Measurements from ENCODE around the gene C11orf91. TPM values are rescaled to one million over a fixed set of nuclear protein-coding genes. Genes with fewer than 3 reads are reported as not detected.
A peak's percentile ranks its signal among the peaks of the same experiment; 100 is the strongest.

The C11orf91 gene
- total RNA-seq, 1 experiment from 2014 or later: 2.9 TPM

DNA sequence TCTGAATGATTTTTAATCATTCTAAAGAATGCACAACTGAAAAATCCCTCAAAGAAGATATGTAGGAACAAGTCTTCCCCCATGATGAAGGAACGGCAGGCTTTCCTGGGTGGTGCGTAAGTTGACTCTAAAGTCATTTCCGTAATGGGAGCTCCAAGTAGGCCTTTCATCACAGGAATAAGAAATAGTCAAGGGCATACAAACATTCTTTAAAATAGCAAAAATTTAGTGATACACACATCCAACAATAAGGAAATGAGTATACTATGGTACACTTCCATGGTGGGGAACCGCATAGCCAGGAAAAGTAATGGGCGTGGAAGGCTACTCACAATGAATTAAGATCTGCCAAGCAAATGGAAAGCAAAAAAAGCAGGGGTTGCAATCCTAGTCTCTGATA is 24.9 kb upstream of the C11orf91 start:
- peaks cover 68% of the 10 kb centered on the region for H3K4me1 Mint-ChIP-seq (ENCODE audit: insufficient read depth, unreplicated experiment)
- peak overlapping the region; percentile 22 for H3K4me3 Mint-ChIP-seq (ENCODE audit: unreplicated experiment)
- POLR2A ChIA-PET: interaction anchor here (0.8 to 16.2 kb wide), 3 partner anchors 12 to 34 kb away, joined by 4 to 409 read pairs (median 5); partner anchors contain the start of gene CD59

DNA sequence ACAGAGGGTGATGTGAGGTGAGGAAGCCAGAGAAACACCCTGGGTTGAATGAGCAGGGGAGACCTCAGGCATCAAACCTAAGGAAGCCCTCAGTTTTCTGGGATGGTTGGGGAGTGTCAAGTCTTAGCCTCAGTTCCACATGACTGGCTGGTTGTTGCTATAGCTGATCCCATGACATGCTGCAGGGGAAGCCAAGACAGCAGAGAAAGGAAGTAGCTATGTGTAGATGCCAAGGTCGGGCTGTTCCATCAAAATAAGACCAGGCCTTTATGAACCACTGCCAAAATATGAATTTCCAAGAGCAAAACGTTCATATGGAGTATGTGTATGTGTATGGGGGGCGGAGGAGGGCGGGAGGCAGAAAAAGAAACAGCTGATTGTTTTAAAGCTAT is 24.0 kb upstream of the C11orf91 start:
- intact Hi-C loops (cut with micrococcal nuclease): no loop called here
- Mint-ChIP-seq H3K4me1 (ENCODE audit: insufficient read depth, unreplicated experiment) (peaks cover 72% of the 10 kb centered on the region), H3K27ac (ENCODE audit: low read depth, unreplicated experiment) (peak overlapping the region; percentile 93), H3K36me3 (ENCODE audit: insufficient read depth, unreplicated experiment) (peaks cover 74% of the 10 kb centered on the region), H3K9me3 (ENCODE audit: unreplicated experiment) (no peaks in the 10 kb centered on the region), H3K27me3 (ENCODE audit: insufficient read depth, unreplicated experiment) (no peaks in the 10 kb centered on the region), H3K4me3 (ENCODE audit: unreplicated experiment) (peak overlapping the region; percentile 63)
- ChIA-PET POLR2A (interaction anchor here (0.6 to 16.2 kb wide), 6 partner anchors 10 to 90 kb away, joined by 3 to 409 read pairs (median 8); partner anchors contain the start of gene CD59), CTCF (interaction anchor here (1.0 to 1.8 kb wide), 4 partner anchors 9 to 19 kb away, joined by 3 to 10 read pairs (median 8); no protein-coding TSS in a partner anchor)
- DNase-seq (ENCODE audit: unreplicated experiment): peak; percentile 55
- TF ChIP-seq, protein P1, sequence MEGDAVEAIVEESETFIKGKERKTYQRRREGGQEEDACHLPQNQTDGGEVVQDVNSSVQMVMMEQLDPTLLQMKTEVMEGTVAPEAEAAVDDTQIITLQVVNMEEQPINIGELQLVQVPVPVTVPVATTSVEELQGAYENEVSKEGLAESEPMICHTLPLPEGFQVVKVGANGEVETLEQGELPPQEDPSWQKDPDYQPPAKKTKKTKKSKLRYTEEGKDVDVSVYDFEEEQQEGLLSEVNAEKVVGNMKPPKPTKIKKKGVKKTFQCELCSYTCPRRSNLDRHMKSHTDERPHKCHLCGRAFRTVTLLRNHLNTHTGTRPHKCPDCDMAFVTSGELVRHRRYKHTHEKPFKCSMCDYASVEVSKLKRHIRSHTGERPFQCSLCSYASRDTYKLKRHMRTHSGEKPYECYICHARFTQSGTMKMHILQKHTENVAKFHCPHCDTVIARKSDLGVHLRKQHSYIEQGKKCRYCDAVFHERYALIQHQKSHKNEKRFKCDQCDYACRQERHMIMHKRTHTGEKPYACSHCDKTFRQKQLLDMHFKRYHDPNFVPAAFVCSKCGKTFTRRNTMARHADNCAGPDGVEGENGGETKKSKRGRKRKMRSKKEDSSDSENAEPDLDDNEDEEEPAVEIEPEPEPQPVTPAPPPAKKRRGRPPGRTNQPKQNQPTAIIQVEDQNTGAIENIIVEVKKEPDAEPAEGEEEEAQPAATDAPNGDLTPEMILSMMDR (IDR thresholded peaks at IDR 0.05; ENCODE audit: unreplicated experiment): no peak
- no TSS peak for BruUV-seq (replicated peaks)

More for the DNA sequence above, 24.9 kb upstream of the C11orf91 start:
- peaks cover 72% of the 10 kb centered on the region for H3K36me3 Mint-ChIP-seq (ENCODE audit: insufficient read depth, unreplicated experiment)
- H3K27ac Mint-ChIP-seq (ENCODE audit: low read depth, unreplicated experiment): peak overlapping the region; percentile 93
- H3K9me3 Mint-ChIP-seq (ENCODE audit: unreplicated experiment): no peaks in the 10 kb centered on the region
- no peak for DNase-seq (ENCODE audit: unreplicated experiment)
- CTCF ChIA-PET: interaction anchor here (1.4 to 1.8 kb wide), 2 partner anchors 10 kb away, joined by 3 to 10 read pairs; no protein-coding TSS in a partner anchor
- intact Hi-C loops (cut with micrococcal nuclease): no loop called here
- no peaks in the 10 kb centered on the region for H3K27me3 Mint-ChIP-seq (ENCODE audit: insufficient read depth, unreplicated experiment)
- BruUV-seq (replicated peaks): no TSS peak
- TF ChIP-seq, protein P1 (IDR thresholded peaks at IDR 0.05; ENCODE audit: unreplicated experiment): no peak

DNA sequence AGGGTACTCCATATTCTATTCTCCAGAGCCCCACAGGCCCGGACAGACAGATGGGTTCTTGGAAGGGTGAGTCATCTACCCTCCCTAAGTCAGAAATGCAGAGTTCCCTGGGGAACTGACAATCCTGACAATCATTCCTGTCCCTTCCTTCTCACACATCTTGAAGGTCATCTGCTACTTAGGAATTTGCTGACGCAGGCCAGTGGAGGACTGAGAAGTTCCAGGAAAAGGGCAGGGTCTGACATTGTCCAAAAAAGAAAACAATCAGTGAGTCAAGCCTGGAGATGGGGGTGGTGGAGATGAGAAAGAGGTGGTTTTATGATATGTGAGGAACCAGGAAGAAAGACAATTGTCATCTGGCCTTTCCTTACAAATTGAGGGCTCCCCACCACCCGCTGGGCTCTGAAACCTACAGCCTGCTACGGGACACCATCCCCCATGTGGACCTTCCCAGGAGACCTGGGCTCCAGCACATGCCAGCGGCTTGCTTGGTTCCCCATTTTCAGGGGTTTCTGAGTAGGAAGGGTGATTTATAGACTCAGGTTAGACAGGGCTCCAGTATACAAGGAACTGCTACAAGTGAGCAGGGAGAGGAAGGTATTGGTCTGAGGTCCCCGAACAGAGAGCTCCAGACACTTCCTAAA is 22.7 kb upstream of the C11orf91 start:
- H3K9me3 Mint-ChIP-seq (ENCODE audit: unreplicated experiment): no peaks in the 10 kb centered on the region
- ChIA-PET CTCF (interaction anchor here (0.8 to 1.8 kb wide), 6 partner anchors 8 to 661 kb away, joined by 3 to 10 read pairs (median 3); partner anchors contain the start of gene CD59), POLR2A (interaction anchor here (0.9 to 16.2 kb wide), 8 partner anchors 8 to 33 kb away, joined by 3 to 409 read pairs (median 6); partner anchors contain the start of gene CD59)
- peak overlapping the region; percentile 63 for H3K4me3 Mint-ChIP-seq (ENCODE audit: unreplicated experiment)
- peak; percentile 99 for DNase-seq (ENCODE audit: unreplicated experiment)
- H3K4me1 Mint-ChIP-seq (ENCODE audit: insufficient read depth, unreplicated experiment): peaks cover 68% of the 10 kb centered on the region
- peak overlapping the region; percentile 93 for H3K27ac Mint-ChIP-seq (ENCODE audit: low read depth, unreplicated experiment)
- no TSS peak for BruUV-seq (replicated peaks)
- TF ChIP-seq, protein P1 (IDR thresholded peaks at IDR 0.05; ENCODE audit: unreplicated experiment): no peak
- intact Hi-C loops (cut with micrococcal nuclease): no loop called here
- H3K27me3 Mint-ChIP-seq (ENCODE audit: insufficient read depth, unreplicated experiment): no peaks in the 10 kb centered on the region
- H3K36me3 Mint-ChIP-seq (ENCODE audit: insufficient read depth, unreplicated experiment): peaks cover 74% of the 10 kb centered on the region

DNA sequence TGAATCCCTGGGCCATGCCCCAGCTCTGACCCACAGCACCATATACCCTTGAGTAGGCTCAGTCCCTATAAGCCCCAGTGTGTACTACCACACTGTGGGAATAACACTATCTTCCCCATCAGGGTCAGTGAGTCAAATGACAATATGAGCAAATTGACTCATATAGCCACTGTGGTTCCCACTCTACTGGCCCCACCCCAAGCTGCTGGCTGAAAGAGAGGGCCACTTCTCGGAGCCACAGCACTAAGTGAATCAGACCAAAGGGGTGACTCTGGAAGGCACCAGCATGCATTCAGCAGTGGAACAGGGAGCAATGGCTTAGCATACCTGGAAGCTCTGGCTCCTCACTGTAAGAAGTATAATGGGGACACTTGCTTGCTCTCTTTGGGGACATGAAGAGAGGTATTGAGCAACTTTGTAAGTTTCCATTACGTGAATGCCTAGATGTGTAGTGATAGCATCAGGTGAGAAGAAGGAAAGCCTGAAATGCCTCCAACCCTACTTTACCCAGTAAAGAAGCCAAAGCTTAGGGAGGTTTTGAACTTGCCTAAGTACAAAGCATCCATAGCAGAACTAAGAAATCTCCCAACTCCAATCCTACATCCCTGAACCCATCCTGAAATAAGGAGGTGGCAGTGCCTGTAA is 22.1 kb upstream of the C11orf91 start:
- ChIA-PET CTCF (interaction anchor here (0.8 to 1.2 kb wide), 5 partner anchors 14 to 660 kb away, joined by 3 to 5 read pairs (median 3); partner anchors contain the start of gene CD59), POLR2A (interaction anchor here (1.3 to 16.2 kb wide), 5 partner anchors 9 to 32 kb away, joined by 3 to 409 read pairs (median 7); partner anchors contain the start of gene CD59)
- no TSS peak for BruUV-seq (replicated peaks)
- Mint-ChIP-seq H3K27ac (ENCODE audit: low read depth, unreplicated experiment) (peak overlapping the region; percentile 93), H3K36me3 (ENCODE audit: insufficient read depth, unreplicated experiment) (peaks cover 76% of the 10 kb centered on the region), H3K4me1 (ENCODE audit: insufficient read depth, unreplicated experiment) (peaks cover 68% of the 10 kb centered on the region), H3K27me3 (ENCODE audit: insufficient read depth, unreplicated experiment) (no peaks in the 10 kb centered on the region), H3K9me3 (ENCODE audit: unreplicated experiment) (no peaks in the 10 kb centered on the region), H3K4me3 (ENCODE audit: unreplicated experiment) (peak overlapping the region; percentile 63)
- TF ChIP-seq, protein P1 (IDR thresholded peaks at IDR 0.05; ENCODE audit: unreplicated experiment): no peak
- intact Hi-C loops (cut with micrococcal nuclease): no loop called here
- peak; percentile 83 for DNase-seq (ENCODE audit: unreplicated experiment)

Data from MCF 10A (cell line).